HepG2 (cell line): Measurements from ENCODE around the gene IGFBP5. TPM values are rescaled to one million over a fixed set of nuclear protein-coding genes. Genes with fewer than 3 reads are reported as not detected.
A peak's percentile ranks its signal among the peaks of the same experiment; 100 is the strongest.

Source experiments
- CSRNP1 ChIP-seq: sonication (generic); formaldehyde crosslinking; IDR thresholded peaks from 2 replicates; pipeline ENCODE4 v1.8.1; 2023; ENCODE audit warnings: mild to moderate bottlenecking, missing genetic modification reagents
- HES4 ChIP-seq: sonication (generic); formaldehyde crosslinking; IDR thresholded peaks from 2 replicates; pipeline ENCODE4 v1.9.0; 2021; ENCODE audit warnings: mild to moderate bottlenecking, missing genetic modification reagents, borderline replicate concordance
- ISL2 ChIP-seq: sonication (generic); formaldehyde crosslinking; IDR thresholded peaks from 2 replicates; pipeline ENCODE4 v1.5.0; 2020; ENCODE audit warnings: missing genetic modification reagents
- MNT ChIP-seq: fragments of 450-650 bp; IDR thresholded peaks from 2 replicates; pipeline ENCODE4 v1.6.1; 2016
- NPAS2 ChIP-seq: sonication (generic); formaldehyde crosslinking; IDR thresholded peaks from 2 replicates; pipeline ENCODE4 v1.8.0; 2022; ENCODE audit warnings: mild to moderate bottlenecking, missing genetic modification reagents, borderline replicate concordance
- PHF21A ChIP-seq: sonication (generic); formaldehyde crosslinking; IDR thresholded peaks from 2 replicates; pipeline ENCODE4 v1.5.0; 2020; ENCODE audit warnings: mild to moderate bottlenecking, missing genetic modification reagents
- PRDM10 ChIP-seq: sonication (generic); formaldehyde crosslinking; IDR thresholded peaks from 2 replicates; pipeline ENCODE4 v1.4.0; 2020; ENCODE audit warnings: low read depth, missing genetic modification reagents
- RFX3 ChIP-seq: IDR thresholded peaks from 2 replicates; pipeline ENCODE4 v1.6.1; 2016; ENCODE audit warnings: missing biosample characterization, missing genetic modification reagents
- ZFP36L1 ChIP-seq: sonication (generic); formaldehyde crosslinking; IDR thresholded peaks from 2 replicates; pipeline ENCODE4 v1.8.0; 2022; ENCODE audit warnings: mild to moderate bottlenecking, missing genetic modification reagents, moderate library complexity
- ZNF503 ChIP-seq: sonication (generic); formaldehyde crosslinking; IDR thresholded peaks from 2 replicates; pipeline ENCODE4 v1.4.0; 2020; ENCODE audit warnings: missing genetic modification reagents
- ZNF7 ChIP-seq: IDR thresholded peaks from 2 replicates; pipeline ENCODE4 v1.6.1; 2016; ENCODE audit warnings: missing biosample characterization, missing genetic modification reagents
- ZNF746 ChIP-seq: sonication (generic); formaldehyde crosslinking; IDR thresholded peaks from 2 replicates; pipeline ENCODE4 v1.8.0; 2022; ENCODE audit warnings: mild to moderate bottlenecking, missing genetic modification reagents
- polyA plus RNA-seq, 8 experiments: library from polyadenylated mRNA; depleted of rRNA in 3 of 8; stranded (reverse) in 7 of 8; unstranded in 1 of 8; fragments of >200 nt; fragmentation: Illumina TruSeq in 4 of 8; extraction: Trizol in 4 of 8; gene quantifications; 2 replicates each; pipeline versions ENCODE4 v1.2.1 to v1.2.3, GENCODE V29; 2011 to 2016; ENCODE audit warnings: low read depth in 4 of 8, missing spikeins in 1 of 8, mixed read lengths in 1 of 8; ENCODE audit not compliant: insufficient read depth in 1 of 8
- total RNA-seq, 5 experiments: library from RNA; depleted of rRNA; stranded (reverse); fragments of >200 nt; fragmentation: Illumina TruSeq; extraction: Trizol; gene quantifications; 2 replicates each; pipeline ENCODE4 v1.2.3, GENCODE V29; 2016; ENCODE audit warnings: low read depth in 1 of 5
- TF ChIP-seq, protein P1 (sequence below): IDR thresholded peaks from 2 replicates; pipeline ENCODE4 v1.6.1; 2016; ENCODE audit warnings: missing compliant biosample characterization, missing genetic modification reagents, borderline replicate concordance
- TF ChIP-seq, protein P2 (sequence below): sonication (generic); formaldehyde crosslinking; IDR thresholded peaks from 2 replicates; pipeline ENCODE4 v1.4.0; 2020; ENCODE audit warnings: missing genetic modification reagents

IGFBP5 gene
- total and polyA plus RNA-seq, 2 of the 13 experiments (the other 11 are each of a cell fraction or from before 2014, with no cell fraction given), result 0.15 TPM; not detected in 1

DNA sequence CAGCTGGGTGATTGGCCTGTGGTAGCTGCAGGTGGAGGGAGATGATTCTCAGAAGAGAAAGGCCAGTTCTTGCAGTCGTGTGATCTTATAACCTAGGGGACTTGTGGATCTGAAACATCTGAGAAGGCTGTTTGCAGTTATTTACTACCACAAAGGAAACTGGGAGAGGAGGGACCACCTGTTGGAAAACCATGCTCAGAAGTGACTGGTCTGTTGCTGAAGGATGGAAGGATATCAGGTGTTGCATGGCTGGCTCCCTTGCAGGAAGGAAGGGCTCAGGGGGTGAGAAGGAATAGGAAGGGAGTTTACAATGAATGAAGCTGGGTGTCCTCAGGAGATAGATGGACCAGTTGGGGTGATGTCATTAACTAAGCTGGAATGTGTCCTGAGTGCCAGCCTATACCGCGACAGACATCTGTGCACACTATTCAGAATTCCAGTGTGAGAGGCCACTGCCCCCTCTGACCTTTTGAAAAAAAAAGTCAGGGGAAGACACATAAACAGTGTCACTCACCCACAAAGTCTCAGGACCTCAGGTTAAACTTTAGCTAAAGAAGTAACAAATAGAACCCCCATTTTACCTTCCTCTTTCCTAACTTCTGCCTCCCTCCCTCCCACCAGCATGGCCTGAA lies 44.6 kb downstream of the IGFBP5 start (continued):
- TF ChIP-seq MNT (no peak), ISL2 (CRISPR knock-in tag) (no peak), RFX3 (CRISPR knock-in tag) (no peak), NPAS2 (CRISPR knock-in tag) (no peak), ZNF746 (CRISPR knock-in tag) (no peak), HES4 (CRISPR knock-in tag) (no peak), ZNF503 (0 out of 2 replicates have a peak, but pooled peaks have one; percentile 26), PRDM10 (CRISPR knock-in tag) (no peak), ZFP36L1 (CRISPR knock-in tag) (no peak), ZNF7 (CRISPR knock-in tag) (no peak), CSRNP1 (CRISPR knock-in tag) (no peak), PHF21A (CRISPR knock-in tag) (peak; percentile 21; the same call in 1 of the 2 replicates)
- TF ChIP-seq, protein P1, sequence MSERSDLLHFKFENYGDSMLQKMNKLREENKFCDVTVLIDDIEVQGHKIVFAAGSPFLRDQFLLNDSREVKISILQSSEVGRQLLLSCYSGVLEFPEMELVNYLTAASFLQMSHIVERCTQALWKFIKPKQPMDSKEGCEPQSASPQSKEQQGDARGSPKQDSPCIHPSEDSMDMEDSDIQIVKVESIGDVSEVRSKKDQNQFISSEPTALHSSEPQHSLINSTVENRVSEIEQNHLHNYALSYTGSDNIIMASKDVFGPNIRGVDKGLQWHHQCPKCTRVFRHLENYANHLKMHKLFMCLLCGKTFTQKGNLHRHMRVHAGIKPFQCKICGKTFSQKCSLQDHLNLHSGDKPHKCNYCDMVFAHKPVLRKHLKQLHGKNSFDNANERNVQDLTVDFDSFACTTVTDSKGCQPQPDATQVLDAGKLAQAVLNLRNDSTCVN (CRISPR knock-in tag), result no peak
- TF ChIP-seq, protein P2, sequence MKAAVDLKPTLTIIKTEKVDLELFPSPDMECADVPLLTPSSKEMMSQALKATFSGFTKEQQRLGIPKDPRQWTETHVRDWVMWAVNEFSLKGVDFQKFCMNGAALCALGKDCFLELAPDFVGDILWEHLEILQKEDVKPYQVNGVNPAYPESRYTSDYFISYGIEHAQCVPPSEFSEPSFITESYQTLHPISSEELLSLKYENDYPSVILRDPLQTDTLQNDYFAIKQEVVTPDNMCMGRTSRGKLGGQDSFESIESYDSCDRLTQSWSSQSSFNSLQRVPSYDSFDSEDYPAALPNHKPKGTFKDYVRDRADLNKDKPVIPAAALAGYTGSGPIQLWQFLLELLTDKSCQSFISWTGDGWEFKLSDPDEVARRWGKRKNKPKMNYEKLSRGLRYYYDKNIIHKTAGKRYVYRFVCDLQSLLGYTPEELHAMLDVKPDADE (CRISPR knock-in tag), result no peak
